ES-I3 (cell line): ENCODE measurements around the gene PRPS1.

Experiments used
- H3K36me3 ChIP-seq: 2 replicates; pipeline ENCODE4 v1.6.1; 2013; ENCODE audit warnings: mild to moderate bottlenecking, low read length, control low read depth, moderate library complexity; ENCODE audit not compliant: insufficient read depth
- H3K4me1 ChIP-seq: 2 replicates; pipeline ENCODE4 v1.6.1; 2013; ENCODE audit warnings: mild to moderate bottlenecking, control low read depth, low read length; ENCODE audit not compliant: insufficient read depth
- H3K9ac ChIP-seq: 2 replicates; pipeline ENCODE4 v1.6.1; 2013; ENCODE audit warnings: low read depth, mild to moderate bottlenecking, low read length, moderate library complexity
- H3K9me3 ChIP-seq: 2 replicates; pipeline ENCODE4 v1.6.1; 2013; ENCODE audit warnings: mild to moderate bottlenecking, low read length, moderate library complexity; ENCODE audit not compliant: control insufficient read depth, insufficient read depth

PRPS1 gene

DNA sequence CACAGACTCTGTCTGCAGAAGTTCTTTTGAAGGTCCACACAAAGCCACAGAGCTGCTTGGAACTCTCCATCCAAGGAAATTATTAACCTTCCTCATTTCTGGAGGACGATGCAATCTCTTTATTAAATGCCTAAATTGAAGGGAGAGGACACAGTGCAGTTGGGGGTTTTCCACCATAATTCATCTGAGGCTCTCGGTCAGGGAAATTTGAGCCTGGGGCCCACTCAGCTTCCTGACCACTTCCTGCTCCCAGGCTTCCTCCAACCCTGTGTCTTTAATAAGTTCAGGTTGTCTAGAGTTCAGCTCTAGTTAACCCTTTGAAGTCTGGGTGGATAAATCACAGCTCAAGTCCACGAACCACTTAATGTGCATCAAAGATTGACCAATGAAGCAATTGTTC lies 58.5 kb downstream of the PRPS1 start:
- Histone ChIP-seq H3K4me1 (peaks cover 10% of the 10 kb centered on the region; the same call in 1 of the 2 replicates), H3K9me3 (no peaks in the 10 kb centered on the region), H3K36me3 (no peaks in the 10 kb centered on the region), H3K9ac (no peak overlapping the region)

DNA sequence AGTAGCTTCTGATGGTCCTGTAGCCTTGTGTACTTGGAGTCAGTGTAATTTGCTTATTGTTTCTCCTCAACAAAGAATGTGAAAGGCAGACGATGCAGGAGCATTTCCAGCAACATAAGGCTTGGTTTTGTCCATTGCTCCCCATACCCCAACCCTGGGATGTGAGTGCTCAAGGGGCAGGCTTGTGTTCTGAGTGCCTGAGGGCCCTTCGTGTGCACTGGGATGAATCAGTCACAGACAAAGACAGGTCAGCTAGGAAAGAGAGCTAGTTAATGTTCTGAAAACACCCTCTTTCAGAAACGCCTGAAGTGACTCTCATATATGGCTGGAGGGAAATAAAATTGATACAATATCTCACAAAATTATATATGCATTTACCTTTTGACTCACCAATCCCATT lies 59.1 kb downstream of the PRPS1 start:
- no peaks in the 10 kb centered on the region for H3K9me3 ChIP-seq
- H3K4me1 ChIP-seq: peaks cover 10% of the 10 kb centered on the region; the same call in 1 of the 2 replicates
- H3K36me3 ChIP-seq: no peaks in the 10 kb centered on the region
- no peak overlapping the region for H3K9ac ChIP-seq

DNA sequence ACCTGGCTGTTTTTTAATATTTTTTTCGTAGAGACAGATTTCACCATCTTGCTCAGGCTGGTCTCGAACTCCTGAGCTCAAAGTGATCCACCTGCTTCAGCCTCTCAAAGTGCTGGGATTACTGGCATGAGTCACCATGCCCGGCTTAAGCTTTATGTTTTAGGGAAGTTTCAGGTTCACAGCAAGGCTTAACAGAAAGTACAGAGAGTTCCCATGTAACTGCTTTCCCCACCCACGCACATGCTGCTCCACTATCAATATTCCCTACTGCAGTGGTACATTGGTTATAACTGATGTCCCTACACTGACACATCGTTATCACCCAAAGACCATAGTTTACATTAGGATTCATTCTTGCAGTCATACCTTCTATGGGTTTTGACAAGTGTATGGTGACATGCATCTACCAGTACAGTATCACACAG lies 62.7 kb downstream of the PRPS1 start:
- Histone ChIP-seq H3K36me3 (no peaks in the 10 kb centered on the region), H3K9ac (no peak overlapping the region), H3K4me1 (peaks cover 6% of the 10 kb centered on the region; the same call in 1 of the 2 replicates)

DNA sequence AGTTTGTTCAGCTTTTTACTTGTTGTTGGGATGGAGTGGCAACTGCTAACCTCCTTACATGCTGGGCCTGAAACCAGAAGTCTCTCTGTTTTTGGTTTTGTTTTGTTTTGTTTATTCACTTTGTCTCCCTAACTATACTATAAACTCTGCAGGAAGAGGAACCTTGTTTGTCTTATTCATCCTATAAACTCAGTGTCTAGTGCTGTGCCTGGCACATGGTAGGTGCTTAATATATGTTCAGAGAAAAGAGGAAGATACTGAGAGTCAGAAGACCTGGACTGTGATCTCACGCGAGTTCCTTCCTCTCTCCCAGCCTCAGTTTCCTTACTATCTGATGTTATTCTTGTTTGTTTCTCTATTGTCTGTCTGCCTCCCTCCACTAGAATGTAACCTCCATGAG lies 71.3 kb downstream of the PRPS1 start:
- no peak overlapping the region for H3K9ac ChIP-seq
- H3K9me3 ChIP-seq: no peaks in the 10 kb centered on the region

More for the DNA sequence above, 62.7 kb downstream of the PRPS1 start:
- no peaks in the 10 kb centered on the region for H3K9me3 ChIP-seq

DNA sequence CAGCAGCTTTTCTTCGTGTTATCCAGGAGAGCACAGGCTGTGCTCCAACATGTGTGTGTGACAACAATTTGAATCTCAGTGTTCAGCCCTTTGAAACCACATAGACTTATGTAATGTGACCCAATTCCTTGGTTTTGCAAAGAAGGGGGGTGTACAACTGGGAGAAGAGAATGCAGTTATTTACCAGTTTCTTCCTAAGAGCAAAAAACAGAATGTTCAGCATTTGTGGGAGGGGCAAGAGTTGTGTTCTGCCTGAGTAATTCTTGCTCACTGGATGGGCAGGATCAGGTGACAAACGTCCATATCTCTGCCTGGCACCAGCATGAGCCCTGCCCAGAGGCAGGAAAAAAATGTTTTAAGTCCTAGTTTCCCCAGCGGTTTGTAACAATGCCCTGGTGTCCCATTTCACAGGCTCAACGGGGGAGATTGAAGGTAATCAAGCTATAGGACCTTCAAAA lies 72.0 kb downstream of the PRPS1 start:
- Histone ChIP-seq H3K9me3 (no peaks in the 10 kb centered on the region), H3K9ac (no peak overlapping the region), H3K36me3 (no peaks in the 10 kb centered on the region), H3K4me1 (peaks cover 8% of the 10 kb centered on the region)

More for the DNA sequence above, 71.3 kb downstream of the PRPS1 start:
- Histone ChIP-seq H3K36me3 (no peaks in the 10 kb centered on the region), H3K4me1 (peaks cover 8% of the 10 kb centered on the region)
